Ovary (tissue), 3 donors: ENCODE data around the gene NAA40.

Source experiments
- EP300 ChIP-seq: sonication (generic); formaldehyde crosslinking; IDR thresholded peaks from one replicate; pipeline ENCODE4 v1.6.1; 2017; ENCODE audit warnings: antibody characterized with exemption
- TF ChIP-seq, protein P1 (sequence below), 3 donors: fragments of 450-650 bp in 2 of 3; fragments of 200-600 bp in 1 of 3; IDR thresholded peaks; one replicate each; pipeline versions ENCODE4 v1.5.1 to v1.8.0; 2016 to 2022; ENCODE audit warnings: antibody characterized with exemption in 3 of 3, mild to moderate bottlenecking in 1 of 3
- donor health status: DM: no; HTN: no; CAD: no.

DNA sequence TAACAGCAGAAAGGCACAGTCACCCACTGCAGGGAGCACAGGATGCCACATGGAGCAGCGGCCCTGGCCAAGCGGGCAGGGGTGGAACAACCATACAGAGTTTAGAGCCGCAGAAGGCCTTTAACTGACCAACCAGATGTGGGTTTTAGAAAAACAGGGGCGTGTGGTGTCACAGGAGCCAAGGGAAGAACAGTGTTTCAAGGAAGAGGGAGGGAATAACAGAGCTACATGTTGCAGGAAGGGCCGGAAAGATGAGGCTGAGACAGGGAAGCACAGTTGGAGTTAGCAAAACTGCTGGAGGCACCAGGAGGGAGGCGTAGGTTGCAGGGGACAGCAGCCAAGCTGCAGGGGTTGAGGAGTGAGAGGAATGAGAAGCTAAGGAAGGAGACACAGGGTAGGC is 7.8 kb upstream of the NAA40 start:
- TF ChIP-seq, protein P1, sequence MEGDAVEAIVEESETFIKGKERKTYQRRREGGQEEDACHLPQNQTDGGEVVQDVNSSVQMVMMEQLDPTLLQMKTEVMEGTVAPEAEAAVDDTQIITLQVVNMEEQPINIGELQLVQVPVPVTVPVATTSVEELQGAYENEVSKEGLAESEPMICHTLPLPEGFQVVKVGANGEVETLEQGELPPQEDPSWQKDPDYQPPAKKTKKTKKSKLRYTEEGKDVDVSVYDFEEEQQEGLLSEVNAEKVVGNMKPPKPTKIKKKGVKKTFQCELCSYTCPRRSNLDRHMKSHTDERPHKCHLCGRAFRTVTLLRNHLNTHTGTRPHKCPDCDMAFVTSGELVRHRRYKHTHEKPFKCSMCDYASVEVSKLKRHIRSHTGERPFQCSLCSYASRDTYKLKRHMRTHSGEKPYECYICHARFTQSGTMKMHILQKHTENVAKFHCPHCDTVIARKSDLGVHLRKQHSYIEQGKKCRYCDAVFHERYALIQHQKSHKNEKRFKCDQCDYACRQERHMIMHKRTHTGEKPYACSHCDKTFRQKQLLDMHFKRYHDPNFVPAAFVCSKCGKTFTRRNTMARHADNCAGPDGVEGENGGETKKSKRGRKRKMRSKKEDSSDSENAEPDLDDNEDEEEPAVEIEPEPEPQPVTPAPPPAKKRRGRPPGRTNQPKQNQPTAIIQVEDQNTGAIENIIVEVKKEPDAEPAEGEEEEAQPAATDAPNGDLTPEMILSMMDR (IDR thresholded peaks at IDR 0.05) = no peak
- no peak for TF ChIP-seq EP300
